ENCODE measurements around the gene NUDT4. TPM values are rescaled to one million over a fixed set of nuclear protein-coding genes. Genes with fewer than 3 reads are reported as not detected.
"Not testable (repeated sequence)": the region's sequence is repeated elsewhere in the genome, so short reads cannot be mapped to it uniquely, and the experiment has no call there.

NUDT4 gene
- total and polyA plus RNA-seq, 2 of the 13 experiments (the other 11 are each of a cell fraction or from before 2014, with no cell fraction given) = 37.3 to 70.1 TPM

DNA sequence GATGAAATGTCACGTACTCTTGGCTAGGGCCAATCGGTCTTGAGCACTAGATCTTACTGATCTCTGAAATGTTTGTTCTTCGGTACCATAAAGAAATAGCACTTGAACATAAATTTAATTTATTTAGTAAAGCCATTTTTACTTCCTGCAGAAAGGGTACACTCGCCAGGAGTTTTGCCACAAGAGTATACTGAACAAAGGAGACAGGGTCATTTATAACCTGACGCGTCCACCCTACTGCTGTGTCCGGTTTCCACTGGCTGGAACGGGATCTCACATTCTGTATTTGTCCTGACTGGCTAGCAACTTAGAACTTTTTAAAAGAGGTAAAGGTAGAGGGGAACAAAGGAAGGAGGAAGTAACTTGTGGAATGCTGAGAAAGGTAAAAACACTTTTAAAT is 34.7 kb downstream of the NUDT4 start:
- CTCF ChIA-PET (ENCODE audit: low intra/inter-chr PET ratio, low total read pairs); intact Hi-C loops (cut with micrococcal nuclease; ENCODE audit: unreplicated experiment); H3K27ac ChIP-seq (ENCODE audit: extremely low read length, insufficient read depth, low read length); H3K27me3 ChIP-seq (ENCODE audit: control insufficient read depth in 1 of 2, insufficient read depth in 2 of 2, low read length in 2 of 2); DNase-seq (ENCODE audit: low spot score); FAIRE-seq; ATAC-seq; POLR2A ChIA-PET; H3K9ac ChIP-seq (ENCODE audit: insufficient read depth, low read depth, low read length); H3K4me3 ChIP-seq (replicated peaks in 1 of 3; ENCODE audit: insufficient read depth in 1 of 3, low read depth in 2 of 3, low read length in 3 of 3); BruUV-seq (replicated peaks); H3K9me3 ChIP-seq (ENCODE audit: low read length); H3K4me2 ChIP-seq (ENCODE audit: low read depth, low read length); H2AFZ ChIP-seq (ENCODE audit: low read length): not testable (repeated sequence)
- Histone ChIP-seq H3K79me2 (ENCODE audit: insufficient read depth, low read length) (peaks cover 70% of the 10 kb centered on the region), H3K36me3 (replicated peaks in 1 of 2; ENCODE audit: control insufficient read depth in 1 of 2, insufficient read depth in 2 of 2, low read length in 2 of 2) (peaks cover 3 to 28% of the 10 kb centered on the region in 2 experiments), H3K4me1 (ENCODE audit: insufficient read depth, low read length) (peaks cover 21% of the 10 kb centered on the region; the same call in 1 of the 2 replicates), H4K20me1 (ENCODE audit: insufficient read depth, low read length) (peaks cover 46% of the 10 kb centered on the region)
- in situ Hi-C loops (cut with HindIII; ENCODE audit: extremely low pct_ligation_motif_present, low pct_unique_long_range_greater_than_20kb) = loop anchor here (10.0 kb wide), 1 partner anchor 628 kb away; no protein-coding TSS in a partner anchor
- WGBS (ENCODE audit: low lambda C conversion rate) = 97% methylated on average over 8 of the region's 8 CpGs

DNA sequence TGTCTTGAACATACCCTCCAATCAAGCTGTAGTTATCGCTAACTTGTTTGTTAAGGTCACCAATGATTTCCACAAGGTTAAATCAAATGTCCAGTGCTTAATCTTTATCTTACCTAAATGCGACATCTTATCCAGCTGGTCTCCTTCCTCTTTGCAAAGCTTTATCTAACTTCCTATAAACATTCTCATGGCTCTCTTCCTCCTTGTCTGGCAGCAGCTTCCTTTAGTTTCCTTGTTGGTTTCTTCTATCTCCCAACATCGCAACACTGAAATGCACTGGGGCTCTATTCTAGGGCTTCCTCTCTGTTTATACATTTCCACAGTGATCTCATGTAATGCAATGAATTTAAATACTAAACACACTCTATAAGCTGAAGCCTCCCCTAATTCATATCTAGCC is 35.3 kb downstream of the NUDT4 start:
- Histone ChIP-seq H3K79me2 (ENCODE audit: insufficient read depth, low read length) (peaks cover 77% of the 10 kb centered on the region), H3K4me3 (replicated peaks in 1 of 3; ENCODE audit: insufficient read depth in 1 of 3, low read depth in 2 of 3, low read length in 3 of 3) (no peak overlapping the region), H3K36me3 (replicated peaks in 1 of 2; ENCODE audit: control insufficient read depth in 1 of 2, insufficient read depth in 2 of 2, low read length in 2 of 2) (peaks cover 3 to 26% of the 10 kb centered on the region in 2 experiments), H2AFZ (ENCODE audit: low read length) (no peak overlapping the region), H3K27me3 (ENCODE audit: control insufficient read depth in 1 of 2, insufficient read depth in 2 of 2, low read length in 2 of 2) (no peaks in the 10 kb centered on the region), H3K4me1 (ENCODE audit: insufficient read depth, low read length) (peaks cover 26% of the 10 kb centered on the region), H3K27ac (ENCODE audit: extremely low read length, insufficient read depth, low read length) (no peak overlapping the region), H3K9me3 (ENCODE audit: low read length) (no peaks in the 10 kb centered on the region), H3K9ac (ENCODE audit: insufficient read depth, low read depth, low read length) (no peak overlapping the region), H4K20me1 (ENCODE audit: insufficient read depth, low read length) (peaks cover 53% of the 10 kb centered on the region), H3K4me2 (ENCODE audit: low read depth, low read length) (no peak overlapping the region)
- ChIA-PET POLR2A (no interaction called here), CTCF (ENCODE audit: low intra/inter-chr PET ratio, low total read pairs) (no interaction called here)
- TF ChIP-seq SOX13 (IDR thresholded peaks at IDR 0.05) (no peak), SOX13 (CRISPR knock-in tag; conservative IDR thresholded peaks at IDR 0.05 in 1 of 2, IDR thresholded peaks at IDR 0.05 in 1 of 2) (no peak), PHF8 (CRISPR knock-in tag; IDR thresholded peaks at IDR 0.05) (no peak), RBM22 (optimal IDR thresholded peaks at IDR 0.05; ENCODE audit: low read length) (no peak), TBX2 (CRISPR knock-in tag; IDR thresholded peaks at IDR 0.05; ENCODE audit: borderline replicate concordance) (no peak)
- TF ChIP-seq, protein P1, sequence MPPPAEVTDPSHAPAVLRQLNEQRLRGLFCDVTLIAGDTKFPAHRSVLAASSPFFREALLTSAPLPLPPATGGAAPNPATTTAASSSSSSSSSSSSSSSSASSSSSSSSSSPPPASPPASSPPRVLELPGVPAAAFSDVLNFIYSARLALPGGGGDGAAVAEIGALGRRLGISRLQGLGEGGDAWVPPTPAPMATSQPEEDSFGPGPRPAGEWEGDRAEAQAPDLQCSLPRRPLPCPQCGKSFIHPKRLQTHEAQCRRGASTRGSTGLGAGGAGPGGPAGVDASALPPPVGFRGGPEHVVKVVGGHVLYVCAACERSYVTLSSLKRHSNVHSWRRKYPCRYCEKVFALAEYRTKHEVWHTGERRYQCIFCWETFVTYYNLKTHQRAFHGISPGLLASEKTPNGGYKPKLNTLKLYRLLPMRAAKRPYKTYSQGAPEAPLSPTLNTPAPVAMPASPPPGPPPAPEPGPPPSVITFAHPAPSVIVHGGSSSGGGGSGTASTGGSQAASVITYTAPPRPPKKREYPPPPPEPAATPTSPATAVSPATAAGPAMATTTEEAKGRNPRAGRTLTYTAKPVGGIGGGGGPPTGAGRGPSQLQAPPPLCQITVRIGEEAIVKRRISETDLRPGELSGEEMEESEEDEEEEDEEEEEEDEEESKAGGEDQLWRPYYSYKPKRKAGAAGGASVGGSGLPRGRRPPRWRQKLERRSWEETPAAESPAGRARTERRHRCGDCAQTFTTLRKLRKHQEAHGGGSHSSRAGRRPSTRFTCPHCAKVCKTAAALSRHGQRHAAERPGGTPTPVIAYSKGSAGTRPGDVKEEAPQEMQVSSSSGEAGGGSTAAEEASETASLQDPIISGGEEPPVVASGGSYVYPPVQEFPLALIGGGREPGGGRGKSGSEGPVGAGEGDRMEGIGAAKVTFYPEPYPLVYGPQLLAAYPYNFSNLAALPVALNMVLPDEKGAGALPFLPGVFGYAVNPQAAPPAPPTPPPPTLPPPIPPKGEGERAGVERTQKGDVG (CRISPR knock-in tag; IDR thresholded peaks at IDR 0.05; ENCODE audit: borderline replicate concordance) = no peak
- TF ChIP-seq, protein P2, sequence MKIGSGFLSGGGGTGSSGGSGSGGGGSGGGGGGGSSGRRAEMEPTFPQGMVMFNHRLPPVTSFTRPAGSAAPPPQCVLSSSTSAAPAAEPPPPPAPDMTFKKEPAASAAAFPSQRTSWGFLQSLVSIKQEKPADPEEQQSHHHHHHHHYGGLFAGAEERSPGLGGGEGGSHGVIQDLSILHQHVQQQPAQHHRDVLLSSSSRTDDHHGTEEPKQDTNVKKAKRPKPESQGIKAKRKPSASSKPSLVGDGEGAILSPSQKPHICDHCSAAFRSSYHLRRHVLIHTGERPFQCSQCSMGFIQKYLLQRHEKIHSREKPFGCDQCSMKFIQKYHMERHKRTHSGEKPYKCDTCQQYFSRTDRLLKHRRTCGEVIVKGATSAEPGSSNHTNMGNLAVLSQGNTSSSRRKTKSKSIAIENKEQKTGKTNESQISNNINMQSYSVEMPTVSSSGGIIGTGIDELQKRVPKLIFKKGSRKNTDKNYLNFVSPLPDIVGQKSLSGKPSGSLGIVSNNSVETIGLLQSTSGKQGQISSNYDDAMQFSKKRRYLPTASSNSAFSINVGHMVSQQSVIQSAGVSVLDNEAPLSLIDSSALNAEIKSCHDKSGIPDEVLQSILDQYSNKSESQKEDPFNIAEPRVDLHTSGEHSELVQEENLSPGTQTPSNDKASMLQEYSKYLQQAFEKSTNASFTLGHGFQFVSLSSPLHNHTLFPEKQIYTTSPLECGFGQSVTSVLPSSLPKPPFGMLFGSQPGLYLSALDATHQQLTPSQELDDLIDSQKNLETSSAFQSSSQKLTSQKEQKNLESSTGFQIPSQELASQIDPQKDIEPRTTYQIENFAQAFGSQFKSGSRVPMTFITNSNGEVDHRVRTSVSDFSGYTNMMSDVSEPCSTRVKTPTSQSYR (CRISPR knock-in tag; IDR thresholded peaks at IDR 0.05; ENCODE audit: borderline replicate concordance) = no peak
- FAIRE-seq (no peak), DNase-seq (ENCODE audit: low spot score) (no peak), ATAC-seq (no peak)
- in situ Hi-C loops (cut with HindIII; ENCODE audit: extremely low pct_ligation_motif_present, low pct_unique_long_range_greater_than_20kb) = loop anchor here (10.0 kb wide), 1 partner anchor 628 kb away; no protein-coding TSS in a partner anchor
- intact Hi-C loops (cut with micrococcal nuclease; ENCODE audit: unreplicated experiment) = no loop called here
- WGBS (ENCODE audit: low lambda C conversion rate) = 77% methylated on average over 3 of the region's 3 CpGs
- BruUV-seq (replicated peaks) = no TSS peak

All from HepG2 (cell line).